K562 (cell line): ENCODE measurements around the gene FBXW8. TPM values are rescaled to one million over a fixed set of nuclear protein-coding genes. Genes with fewer than 3 reads are reported as not detected.

Experiments used
- ATAC-seq: fragments of 200-7000 bp; cut with Tn5 transposase; 3 replicates; pipeline ENCODE4 v1.9.1; 2020; ENCODE audit warnings: moderate library complexity
- BruUV-seq: library from RNA; stranded (reverse); fragments of 400-500 nt; replicated peaks from 2 replicates; lab custom pipeline; 2021; lab: Mats Ljungman, UMichigan
- CTCF ChIA-PET: fragments of 300-600 bp; formaldehyde crosslinking; extraction: SDS; loops from one replicate; lab custom pipeline; 2021; ENCODE audit warnings: low intra/inter-chr PET ratio; lab: Yijun Ruan, JAX
- POLR2A ChIA-PET: fragments of 300-600, 350-650 bp; sonication (Branson Sonifier 250); formaldehyde crosslinking; extraction: SDS; loops from one replicate; lab custom pipeline; 2021; ENCODE audit warnings: antibody characterized with exemption, inconsistent platforms; lab: Yijun Ruan, JAX
- DNase-seq, 4 experiments: peaks; one replicate each; pipeline versions ENCODE4 v3.0.0 to v3.0.0-alpha.2; 2011 to 2018; ENCODE audit warnings: low spot score in 3 of 4, mixed read lengths in 3 of 4; ENCODE audit errors: extremely low read depth in 1 of 4
- FAIRE-seq: peaks from 2 replicates; lab custom pipeline; 2011; peaks lifted over from hg19 to GRCh38; lab: Jason Lieb, UNC
- H2AFZ ChIP-seq: 2 replicates; pipeline ENCODE4 v1.6.0; 2011; ENCODE audit warnings: low read depth, low read length, control low read depth, inconsistent platforms
- H3K27ac ChIP-seq: fragments of 200-600 bp; 3 replicates; pipeline ENCODE4 v1.8.0; 2011; ENCODE audit warnings: low read depth, mild to moderate bottlenecking, control low read depth, inconsistent platforms, low read length, moderate library complexity, mixed read lengths; ENCODE audit errors: extremely low read depth
- H3K27me3 ChIP-seq, 2 experiments: fragments of 300-600 bp in 1 of 2; 2 replicates in 1 of 2; 3 replicates in 1 of 2; pipeline versions ENCODE4 v1.6.0 to v1.8.0; 2011; ENCODE audit warnings: inconsistent platforms in 2 of 2, low read length in 2 of 2, mild to moderate bottlenecking in 1 of 2, mixed read lengths in 1 of 2, moderate library complexity in 1 of 2; ENCODE audit not compliant: control insufficient read depth in 2 of 2, insufficient read depth in 2 of 2
- H3K36me3 ChIP-seq: fragments of 300-600 bp; 3 replicates; pipeline ENCODE4 v1.8.0; 2011; ENCODE audit warnings: mild to moderate bottlenecking, low read length, inconsistent platforms; ENCODE audit not compliant: control insufficient read depth, insufficient read depth
- H3K4me1 ChIP-seq, 2 experiments: fragments of 200-600 bp in 1 of 2; replicated peaks in 1 of 2; 2 replicates in 1 of 2; 3 replicates in 1 of 2; pipeline versions ENCODE4 v1.5.1 to v1.8.0; 2011; ENCODE audit warnings: inconsistent platforms in 2 of 2, low read length in 2 of 2, mild to moderate bottlenecking in 1 of 2, mixed read lengths in 1 of 2, moderate library complexity in 1 of 2; ENCODE audit not compliant: control insufficient read depth in 2 of 2, insufficient read depth in 2 of 2
- H3K4me2 ChIP-seq: 2 replicates; pipeline ENCODE4 v1.6.1; 2011; ENCODE audit warnings: low read length, control low read depth, inconsistent platforms, mixed read lengths; ENCODE audit not compliant: insufficient read depth
- H3K4me3 ChIP-seq: fragments of 200-600 bp; sonication (generic), shearing (Covaris generic); 2 replicates; pipeline ENCODE4 v1.5.1; 2016; ENCODE audit warnings: control low read depth, inconsistent platforms
- H3K79me2 ChIP-seq: fragments of 200-600 bp; 3 replicates; pipeline ENCODE4 v1.8.0; 2011; ENCODE audit warnings: low read length, inconsistent platforms; ENCODE audit not compliant: control insufficient read depth, insufficient read depth
- H3K9ac ChIP-seq, 2 experiments: 2 replicates each; pipeline versions ENCODE4 v1.6.0 to v1.6.1; 2011; ENCODE audit warnings: low read depth in 2 of 2, low read length in 2 of 2, control low read depth in 1 of 2, inconsistent platforms in 1 of 2, mild to moderate bottlenecking in 1 of 2, mixed read lengths in 1 of 2; ENCODE audit not compliant: insufficient read depth in 1 of 2
- H3K9me1 ChIP-seq: one replicate; pipeline ENCODE4 v1.6.0; 2011; ENCODE audit warnings: inconsistent platforms, mild to moderate bottlenecking, low read length, moderate library complexity; ENCODE audit not compliant: control insufficient read depth, insufficient read depth
- H3K9me3 ChIP-seq: replicated peaks from 2 replicates; pipeline ENCODE4 v1.5.1; 2011; ENCODE audit warnings: low read depth, low read length, inconsistent platforms; ENCODE audit not compliant: control insufficient read depth, insufficient read depth
- H4K20me1 ChIP-seq: replicated peaks from 2 replicates; pipeline ENCODE4 v1.6.1; 2011; ENCODE audit warnings: low read length, inconsistent platforms, mixed read lengths; ENCODE audit not compliant: control insufficient read depth, insufficient read depth
- CAMTA2 ChIP-seq: fragments of 250-450 bp; sonication (Bioruptor Pico); conservative IDR thresholded peaks from 2 replicates; pipeline ENCODE4 v1.5.1; 2022
- DACH1 ChIP-seq: fragments of 450-650 bp; IDR thresholded peaks from 2 replicates; pipeline ENCODE4 v1.6.1; 2018; ENCODE audit not compliant: partially characterized antibody
- HDAC6 ChIP-seq: IDR thresholded peaks from 2 replicates; pipeline ENCODE4 v1.6.1; 2012; ENCODE audit warnings: low read depth, mild to moderate bottlenecking, control low read depth, inconsistent platforms, low read length, moderate library complexity
- HDAC8 ChIP-seq: fragments of 450-650 bp; IDR thresholded peaks from 2 replicates; pipeline ENCODE4 v1.6.1; 2016; ENCODE audit warnings: mild to moderate bottlenecking, missing genetic modification characterization, moderate library complexity, missing compliant biosample characterization
- MAZ ChIP-seq, 2 experiments: fragments of 450-650 bp in 1 of 2; sonication (generic) in 1 of 2; formaldehyde crosslinking; IDR thresholded peaks in 1 of 2; conservative IDR thresholded peaks in 1 of 2; 2 replicates each; pipeline versions ENCODE4 v1.4.0 to v1.5.0; 2020; ENCODE audit warnings: mild to moderate bottlenecking in 1 of 2, missing genetic modification reagents in 1 of 2
- MBD2 ChIP-seq: sonication (generic); IDR thresholded peaks from 2 replicates; pipeline ENCODE4 v1.6.1; 2016; ENCODE audit warnings: low read depth, borderline replicate concordance
- MCM2 ChIP-seq: fragments of 450-650 bp; IDR thresholded peaks from 2 replicates; pipeline ENCODE4 v1.6.1; 2017; ENCODE audit warnings: low read depth, mild to moderate bottlenecking
- MYC ChIP-seq, 2 experiments: fragments of 250-450 bp in 1 of 2; sonication (Bioruptor Pico) in 1 of 2; IDR thresholded peaks; 2 replicates each; pipeline versions ENCODE4 v1.5.1 to v1.6.1; 2012 to 2021; ENCODE audit warnings: low read depth in 2 of 2, borderline replicate concordance in 1 of 2, improper control_type of control experiment in 1 of 2, low read length in 1 of 2, mild to moderate bottlenecking in 1 of 2, moderate library complexity in 1 of 2
- PHF20 ChIP-seq: fragments of 450-650 bp; IDR thresholded peaks from 2 replicates; pipeline ENCODE4 v1.6.1; 2018; ENCODE audit not compliant: partially characterized antibody
- PPARD ChIP-seq: fragments of 250-450 bp; sonication (Bioruptor Pico); IDR thresholded peaks from 2 replicates; pipeline ENCODE4 v1.8.0; 2022; ENCODE audit warnings: inconsistent platforms, mild to moderate bottlenecking, moderate library complexity
- SMAD3 ChIP-seq: fragments of 450-650 bp; formaldehyde crosslinking; conservative IDR thresholded peaks from 2 replicates; pipeline ENCODE4 v1.4.0; 2020; ENCODE audit warnings: mild to moderate bottlenecking
- ZC3H8 ChIP-seq: fragments of 450-650 bp; IDR thresholded peaks from 2 replicates; pipeline ENCODE4 v1.6.1; 2017
- ZNF780A ChIP-seq: fragments of 250-450 bp; sonication (Bioruptor Pico); IDR thresholded peaks from 2 replicates; pipeline ENCODE4 v1.5.0; 2021; ENCODE audit warnings: mild to moderate bottlenecking
- WGBS: fragments of 100-300 bp; shearing (Covaris generic); methylation state at CpG from one replicate; pipeline ENCODE4 v1.1.6; 2016; ENCODE audit warnings: low coverage, mixed read lengths; ENCODE audit not compliant: insufficient coverage; ENCODE audit errors: missing lambda C conversion rate; 5-methylcytosine and 5-hydroxymethylcytosine counted together
- in situ Hi-C: fragments of 300-500 bp; cut with MboI; formaldehyde crosslinking; loops from 4 replicates; pipeline ENCODE4 v1.15.0; 2018; ENCODE audit warnings: inconsistent platforms, mixed read lengths
- intact Hi-C: fragments of 100-400 bp; cut with micrococcal nuclease; formaldehyde crosslinking; loops from 2 replicates; pipeline ENCODE4 v1.14.2; 2022
- polyA plus RNA-seq, 8 experiments: library from polyadenylated mRNA; depleted of rRNA in 4 of 8; stranded (reverse) in 5 of 8; unstranded in 3 of 8; fragments of >200 nt; fragmentation: Nextera tagmentation in 2 of 8; fragmentation: Illumina TruSeq in 1 of 8; extraction: Ambion mirVana in 2 of 8; extraction: Trizol in 1 of 8; gene quantifications; 2 replicates each; pipeline versions ENCODE4 v1.2.1 to v1.2.3, GENCODE V29; 2011 to 2014; ENCODE audit warnings: inconsistent platforms in 1 of 8, missing spikeins in 1 of 8
- total RNA-seq, 7 experiments: library from RNA; depleted of rRNA in 6 of 7; stranded (reverse); fragments of >200 nt in 6 of 7; fragmentation: Illumina TruSeq in 2 of 7; extraction: Trizol in 2 of 7; gene quantifications; 2 replicates each; pipeline versions ENCODE4 v1.2.1 to v1.2.3, GENCODE V29; 2011 to 2021; ENCODE audit warnings: low replicate concordance in 1 of 7
- TF ChIP-seq, protein P1 (sequence below): fragments of 200-800 bp; sonication (Bioruptor generic); IDR thresholded peaks from 2 replicates; pipeline ENCODE4 v1.6.1; 2017; ENCODE audit warnings: missing genetic modification characterization, missing compliant biosample characterization

Gene FBXW8
- total and polyA plus RNA-seq, 9 of the 15 experiments (the other 6 are each of a cell fraction or from before 2014, with no cell fraction given) = 0.58 to 8.3 (median 4.4) TPM

DNA sequence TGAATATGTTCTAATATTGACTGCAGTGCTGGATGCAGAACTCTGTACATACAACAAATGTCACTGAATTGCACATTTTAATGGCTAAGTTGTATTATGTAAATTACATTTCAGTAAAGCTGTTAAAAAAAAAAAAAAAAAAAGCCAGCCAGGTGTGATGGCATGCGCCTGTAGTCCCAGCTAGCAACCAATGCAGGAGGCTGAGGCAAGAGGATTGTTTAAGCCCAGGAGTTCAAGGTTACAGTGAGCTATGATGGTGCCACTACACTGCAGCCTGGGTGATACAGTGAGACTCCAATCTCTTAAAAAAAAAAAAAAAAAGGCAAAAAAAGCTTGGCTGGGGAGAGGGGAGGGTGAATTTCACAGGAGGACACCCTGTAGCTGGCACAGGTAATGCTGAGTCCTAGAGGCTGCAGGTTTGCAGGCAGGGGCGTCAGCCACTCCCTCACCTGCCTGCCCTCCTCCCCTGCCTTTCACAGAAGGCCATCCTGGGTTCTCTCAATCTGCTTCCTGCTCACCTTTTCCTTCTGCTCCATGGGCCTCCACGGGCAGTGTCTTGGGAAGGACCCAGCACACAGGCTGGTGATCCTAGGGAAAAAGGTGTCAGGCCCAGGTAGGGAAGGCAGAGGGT, 147.8 kb downstream of the FBXW8 start:
- H3K36me3 ChIP-seq = no peaks in the 10 kb centered on the region
- ChIA-PET POLR2A (no interaction called here), CTCF (no interaction called here)
- no peak overlapping the region for H2AFZ ChIP-seq
- peak overlapping the region in 1 of 2 experiments; percentile 56; a peak in 1 of 4 replicates for H3K9ac ChIP-seq
- TF ChIP-seq MBD2 (no peak), ZC3H8 (no peak), HDAC6 (no peak), PHF20 (no peak), MCM2 (no peak), SMAD3 (CRISPR knock-in tag) (no peak)
- peaks cover 12 to 38% of the 10 kb centered on the region in 2 experiments; a peak in 4 of 5 replicates for H3K4me1 ChIP-seq
- 13% methylated on average over 1 of the region's 3 CpGs for WGBS
- FAIRE-seq (no peak), ATAC-seq (no peak), DNase-seq (no peak)
- no TSS peak for BruUV-seq
- H3K4me3 ChIP-seq = no peak overlapping the region
- intact Hi-C loops = no loop called here
- no peaks in the 10 kb centered on the region for H3K27me3 ChIP-seq
- in situ Hi-C loops = no loop called here
- H4K20me1 ChIP-seq = no peaks in the 10 kb centered on the region; the same call in 1 of the 2 replicates
- no peaks in the 10 kb centered on the region; the same call in 2 of the 3 replicates for H3K79me2 ChIP-seq
- peaks cover 3% of the 10 kb centered on the region for H3K9me1 ChIP-seq
- H3K9me3 ChIP-seq = no peaks in the 10 kb centered on the region
- H3K4me2 ChIP-seq = no peak overlapping the region
- H3K27ac ChIP-seq = no peak overlapping the region

DNA sequence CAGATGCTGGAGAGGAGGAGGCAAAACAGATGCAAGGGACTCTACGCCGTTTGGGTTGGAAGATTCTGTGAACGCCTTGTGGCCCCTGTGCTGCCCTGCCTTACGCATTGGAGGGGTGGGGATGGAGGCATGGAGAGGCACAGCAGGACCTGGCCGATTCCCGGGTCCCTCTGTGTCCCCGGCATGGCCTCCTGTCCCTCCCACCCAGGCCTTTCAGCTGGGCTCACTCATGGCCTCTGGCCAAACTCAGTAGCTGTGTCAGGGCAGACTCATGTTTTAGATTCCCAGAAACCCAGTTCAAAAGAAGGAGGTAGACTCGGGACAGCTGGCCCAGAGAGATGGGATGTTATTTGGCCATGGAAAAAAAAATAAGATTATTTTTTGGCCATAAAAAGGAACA, 148.4 kb downstream of the FBXW8 start:
- no peak overlapping the region for H3K27ac ChIP-seq
- ATAC-seq (no peak), FAIRE-seq (peak; percentile 23), DNase-seq (no peak)
- in situ Hi-C loops = no loop called here
- H3K36me3 ChIP-seq = no peaks in the 10 kb centered on the region
- 77% methylated on average over 5 of the region's 8 CpGs for WGBS
- no peaks in the 10 kb centered on the region; the same call in 2 of the 3 replicates for H3K79me2 ChIP-seq
- H3K9me1 ChIP-seq = peaks cover 3% of the 10 kb centered on the region
- H3K4me3 ChIP-seq = no peak overlapping the region
- peaks cover 12 to 33% of the 10 kb centered on the region in 2 experiments; a peak in 4 of 5 replicates for H3K4me1 ChIP-seq
- no peaks in the 10 kb centered on the region; the same call in 1 of the 2 replicates for H4K20me1 ChIP-seq
- no TSS peak for BruUV-seq
- ChIA-PET POLR2A (interaction anchor here (0.6 kb wide), 1 partner anchor 14 kb away, joined by 3 read pairs; no protein-coding TSS in a partner anchor), CTCF (no interaction called here)
- no peak overlapping the region for H3K4me2 ChIP-seq
- intact Hi-C loops = no loop called here
- H3K9me3 ChIP-seq = no peaks in the 10 kb centered on the region
- no peak overlapping the region for H2AFZ ChIP-seq
- peak overlapping the region in 1 of 2 experiments; percentile 56; a peak in 1 of 4 replicates for H3K9ac ChIP-seq
- no peaks in the 10 kb centered on the region for H3K27me3 ChIP-seq
- TF ChIP-seq DACH1 (no peak), CAMTA2 (CRISPR knock-in tag) (no peak), MYC (IDR thresholded peaks at IDR 0.05; ENCODE audit: low read depth, low read length) (no peak), MYC (CRISPR knock-in tag; IDR thresholded peaks at IDR 0.05; ENCODE audit: borderline replicate concordance, low read depth) (no peak), HDAC8 (no peak), PPARD (CRISPR knock-in tag) (no peak), MAZ (CRISPR knock-in tag; conservative IDR thresholded peaks at IDR 0.05 in 1 of 2, IDR thresholded peaks at IDR 0.05 in 1 of 2) (no peak), ZNF780A (no peak)
- TF ChIP-seq, protein P1, sequence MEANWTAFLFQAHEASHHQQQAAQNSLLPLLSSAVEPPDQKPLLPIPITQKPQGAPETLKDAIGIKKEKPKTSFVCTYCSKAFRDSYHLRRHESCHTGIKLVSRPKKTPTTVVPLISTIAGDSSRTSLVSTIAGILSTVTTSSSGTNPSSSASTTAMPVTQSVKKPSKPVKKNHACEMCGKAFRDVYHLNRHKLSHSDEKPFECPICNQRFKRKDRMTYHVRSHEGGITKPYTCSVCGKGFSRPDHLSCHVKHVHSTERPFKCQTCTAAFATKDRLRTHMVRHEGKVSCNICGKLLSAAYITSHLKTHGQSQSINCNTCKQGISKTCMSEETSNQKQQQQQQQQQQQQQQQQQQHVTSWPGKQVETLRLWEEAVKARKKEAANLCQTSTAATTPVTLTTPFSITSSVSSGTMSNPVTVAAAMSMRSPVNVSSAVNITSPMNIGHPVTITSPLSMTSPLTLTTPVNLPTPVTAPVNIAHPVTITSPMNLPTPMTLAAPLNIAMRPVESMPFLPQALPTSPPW (CRISPR knock-in tag) = no peak
